MM.1S (cell line): ENCODE measurements around the gene MFSD6.

Experiments used
- EZH2 ChIP-seq: fragments of 300-600 bp; sonication (generic); optimal IDR thresholded peaks from 2 replicates; pipeline ENCODE3; 2017; ENCODE audit warnings: low read depth, mild to moderate bottlenecking, antibody characterized with exemption, low read length, mixed read lengths
- TF ChIP-seq, protein P1 (sequence below): fragments of 300-600 bp; sonication (generic); IDR thresholded peaks from 2 replicates; pipeline ENCODE4 v1.5.1; 2016; ENCODE audit warnings: antibody characterized with exemption, low read length, mixed read lengths

DNA sequence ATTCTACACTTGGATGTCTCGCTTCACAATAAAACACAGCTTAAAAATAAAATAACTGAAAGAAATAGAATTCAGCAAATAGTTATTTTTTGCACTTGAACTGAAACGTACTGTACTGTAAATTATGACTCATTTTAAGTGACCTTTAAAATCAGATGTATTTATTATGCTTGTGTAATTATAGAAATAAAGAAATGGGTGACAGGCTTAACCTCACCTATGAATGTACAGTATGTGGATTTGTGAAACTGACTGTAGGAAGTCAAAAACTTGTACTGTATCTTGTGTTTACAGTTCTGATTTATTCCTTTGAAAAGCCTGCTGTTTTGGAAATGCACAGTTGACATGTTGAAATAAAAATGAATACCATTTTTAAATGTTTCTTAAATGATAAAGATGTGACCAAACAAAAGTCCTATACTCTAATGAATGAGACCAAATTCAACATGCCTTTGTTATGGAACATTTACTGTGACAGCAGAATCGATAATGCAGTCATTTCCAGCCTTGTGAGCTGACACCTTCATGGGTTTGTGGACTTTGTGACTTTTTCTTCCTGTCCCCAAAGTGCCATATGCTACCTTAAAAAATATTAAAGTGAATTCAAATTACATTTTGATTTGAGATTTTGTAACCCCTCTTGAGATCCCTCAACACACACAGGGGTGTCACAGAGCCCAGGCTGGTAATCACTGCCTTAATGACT, 93.7 kb downstream of the MFSD6 start:
- no peak for TF ChIP-seq EZH2
- TF ChIP-seq, protein P1, sequence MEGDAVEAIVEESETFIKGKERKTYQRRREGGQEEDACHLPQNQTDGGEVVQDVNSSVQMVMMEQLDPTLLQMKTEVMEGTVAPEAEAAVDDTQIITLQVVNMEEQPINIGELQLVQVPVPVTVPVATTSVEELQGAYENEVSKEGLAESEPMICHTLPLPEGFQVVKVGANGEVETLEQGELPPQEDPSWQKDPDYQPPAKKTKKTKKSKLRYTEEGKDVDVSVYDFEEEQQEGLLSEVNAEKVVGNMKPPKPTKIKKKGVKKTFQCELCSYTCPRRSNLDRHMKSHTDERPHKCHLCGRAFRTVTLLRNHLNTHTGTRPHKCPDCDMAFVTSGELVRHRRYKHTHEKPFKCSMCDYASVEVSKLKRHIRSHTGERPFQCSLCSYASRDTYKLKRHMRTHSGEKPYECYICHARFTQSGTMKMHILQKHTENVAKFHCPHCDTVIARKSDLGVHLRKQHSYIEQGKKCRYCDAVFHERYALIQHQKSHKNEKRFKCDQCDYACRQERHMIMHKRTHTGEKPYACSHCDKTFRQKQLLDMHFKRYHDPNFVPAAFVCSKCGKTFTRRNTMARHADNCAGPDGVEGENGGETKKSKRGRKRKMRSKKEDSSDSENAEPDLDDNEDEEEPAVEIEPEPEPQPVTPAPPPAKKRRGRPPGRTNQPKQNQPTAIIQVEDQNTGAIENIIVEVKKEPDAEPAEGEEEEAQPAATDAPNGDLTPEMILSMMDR, result no peak
